ENCODE results near the gene OR7G3.
A peak's percentile ranks its signal among the peaks of the same experiment; 100 is the strongest.

OR7G3 gene

GRCh38 chr19:9146882-9147281, 20.1 kb upstream of the OR7G3 start:
- no peak overlapping the region for H3K9ac ChIP-seq (ENCODE audit: low read length)
- H3K27ac ChIP-seq (ENCODE audit: low read depth, low read length): no peak overlapping the region
- no peaks in the 10 kb centered on the region for H3K36me3 ChIP-seq (ENCODE audit: control insufficient read depth, insufficient read depth, low read length)
- no peaks in the 10 kb centered on the region for H3K27me3 ChIP-seq (ENCODE audit: control insufficient read depth, insufficient read depth, low read length)
- H3K4me1 ChIP-seq (ENCODE audit: control insufficient read depth, insufficient read depth, low read length): no peaks in the 10 kb centered on the region
- no peak overlapping the region for H3K4me3 ChIP-seq (ENCODE audit: low read length)

- Histone ChIP-seq H3K36me3 (ENCODE audit: control insufficient read depth, insufficient read depth, low read length) (no peaks in the 10 kb centered on the region), H3K4me3 (ENCODE audit: low read length) (no peak overlapping the region), H3K4me1 (ENCODE audit: control insufficient read depth, insufficient read depth, low read length) (peaks cover 6% of the 10 kb centered on the region), H3K27ac (ENCODE audit: low read depth, low read length) (no peak overlapping the region), H3K9ac (ENCODE audit: low read length) (no peak overlapping the region), H3K27me3 (ENCODE audit: control insufficient read depth, insufficient read depth, low read length) (no peaks in the 10 kb centered on the region)
Measured at GRCh38 chr19:9144920-9145319, 18.2 kb upstream of the OR7G3 start.

- Histone ChIP-seq H3K9ac (ENCODE audit: low read length) (peak within 1 kb of the TSS; percentile 92), H3K27me3 (ENCODE audit: control insufficient read depth, insufficient read depth, low read length) (no peaks in the 10 kb centered on the region)
Measured at GRCh38 chr19:9140159-9140874, 13.6 kb upstream of the OR7G3 start, which contains the start of gene ZNF317. ZNF317 (plus strand) TSS chr19:9140397; CDS start chr19:9156017, 15,620 bp downstream.

GRCh38 chr19:9139609-9140158, 12.9 kb upstream of the OR7G3 start:
- Histone ChIP-seq H3K9ac (ENCODE audit: low read length) (peak overlapping the region; percentile 70), H3K4me1 (ENCODE audit: control insufficient read depth, insufficient read depth, low read length) (peaks cover 9% of the 10 kb centered on the region), H3K36me3 (ENCODE audit: control insufficient read depth, insufficient read depth, low read length) (no peaks in the 10 kb centered on the region), H3K4me3 (ENCODE audit: low read length) (peak overlapping the region; percentile 99), H3K27me3 (ENCODE audit: control insufficient read depth, insufficient read depth, low read length) (no peaks in the 10 kb centered on the region), H3K27ac (ENCODE audit: low read depth, low read length) (peak overlapping the region; percentile 93)

More at GRCh38 chr19:9140159-9140874, 13.6 kb upstream of the OR7G3 start, which contains the start of gene ZNF317:
- Histone ChIP-seq H3K27ac (ENCODE audit: low read depth, low read length) (peak within 1 kb of the TSS; percentile 93), H3K4me3 (ENCODE audit: low read length) (peak within 1 kb of the TSS; percentile 99), H3K4me1 (ENCODE audit: control insufficient read depth, insufficient read depth, low read length) (peaks cover 9% of the 10 kb centered on the region), H3K36me3 (ENCODE audit: control insufficient read depth, insufficient read depth, low read length) (no peaks in the 10 kb centered on the region)

- no peaks in the 10 kb centered on the region for H3K27me3 ChIP-seq (ENCODE audit: control insufficient read depth, insufficient read depth, low read length)
- H3K4me3 ChIP-seq (ENCODE audit: low read length): no peak overlapping the region
- H3K27ac ChIP-seq (ENCODE audit: low read depth, low read length): no peak overlapping the region
- no peaks in the 10 kb centered on the region for H3K36me3 ChIP-seq (ENCODE audit: control insufficient read depth, insufficient read depth, low read length)
- H3K9ac ChIP-seq (ENCODE audit: low read length): no peak overlapping the region
- H3K4me1 ChIP-seq (ENCODE audit: control insufficient read depth, insufficient read depth, low read length): no peaks in the 10 kb centered on the region
Measured at GRCh38 chr19:9132422-9132821, 5.7 kb upstream of the OR7G3 start.

- H3K4me1 ChIP-seq (ENCODE audit: control insufficient read depth, insufficient read depth, low read length): no peaks in the 10 kb centered on the region
- H3K36me3 ChIP-seq (ENCODE audit: control insufficient read depth, insufficient read depth, low read length): no peaks in the 10 kb centered on the region
- no peak overlapping the region for H3K4me3 ChIP-seq (ENCODE audit: low read length)
- no peak overlapping the region for H3K27ac ChIP-seq (ENCODE audit: low read depth, low read length)
- H3K27me3 ChIP-seq (ENCODE audit: control insufficient read depth, insufficient read depth, low read length): no peaks in the 10 kb centered on the region
- H3K9ac ChIP-seq (ENCODE audit: low read length): no peak overlapping the region
Measured at GRCh38 chr19:9130965-9131364, 4.2 kb upstream of the OR7G3 start.

- no peaks in the 10 kb centered on the region for H3K27me3 ChIP-seq (ENCODE audit: control insufficient read depth, insufficient read depth, low read length)
- no peaks in the 10 kb centered on the region for H3K4me1 ChIP-seq (ENCODE audit: control insufficient read depth, insufficient read depth, low read length)
- H3K9ac ChIP-seq (ENCODE audit: low read length): no peak overlapping the region
- no peak overlapping the region for H3K4me3 ChIP-seq (ENCODE audit: low read length)
- no peaks in the 10 kb centered on the region for H3K36me3 ChIP-seq (ENCODE audit: control insufficient read depth, insufficient read depth, low read length)
- H3K27ac ChIP-seq (ENCODE audit: low read depth, low read length): no peak overlapping the region
Measured at GRCh38 chr19:9128171-9128570, 1.4 kb upstream of the OR7G3 start.

- no peak overlapping the region for H3K27ac ChIP-seq (ENCODE audit: low read depth, low read length)
- no peaks in the 10 kb centered on the region for H3K36me3 ChIP-seq (ENCODE audit: control insufficient read depth, insufficient read depth, low read length)
- H3K27me3 ChIP-seq (ENCODE audit: control insufficient read depth, insufficient read depth, low read length): no peaks in the 10 kb centered on the region
- H3K4me1 ChIP-seq (ENCODE audit: control insufficient read depth, insufficient read depth, low read length): no peaks in the 10 kb centered on the region
- H3K9ac ChIP-seq (ENCODE audit: low read length): no peak overlapping the region
- no peak overlapping the region for H3K4me3 ChIP-seq (ENCODE audit: low read length)
Measured at GRCh38 chr19:9116547-9116946, 10.2 kb downstream of the OR7G3 start.

- no peaks in the 10 kb centered on the region for H3K4me1 ChIP-seq (ENCODE audit: control insufficient read depth, insufficient read depth, low read length)
- no peaks in the 10 kb centered on the region for H3K36me3 ChIP-seq (ENCODE audit: control insufficient read depth, insufficient read depth, low read length)
- H3K27me3 ChIP-seq (ENCODE audit: control insufficient read depth, insufficient read depth, low read length): no peaks in the 10 kb centered on the region
- no peak within 1 kb of the TSS for H3K9ac ChIP-seq (ENCODE audit: low read length)
- no peak within 1 kb of the TSS for H3K4me3 ChIP-seq (ENCODE audit: low read length)
- H3K27ac ChIP-seq (ENCODE audit: low read depth, low read length): no peak within 1 kb of the TSS
Measured at GRCh38 chr19:9115307-9115813, 11.4 kb downstream of the OR7G3 start, which contains the start of gene OR7G1. OR7G1 (minus strand) TSS chr19:9115763; CDS start chr19:9115763, 0 bp downstream.

GRCh38 chr19:9109959-9110358, 16.8 kb downstream of the OR7G3 start:
- Histone ChIP-seq H3K36me3 (ENCODE audit: control insufficient read depth, insufficient read depth, low read length) (no peaks in the 10 kb centered on the region), H3K4me1 (ENCODE audit: control insufficient read depth, insufficient read depth, low read length) (no peaks in the 10 kb centered on the region), H3K9ac (ENCODE audit: low read length) (no peak overlapping the region), H3K4me3 (ENCODE audit: low read length) (no peak overlapping the region), H3K27me3 (ENCODE audit: control insufficient read depth, insufficient read depth, low read length) (no peaks in the 10 kb centered on the region), H3K27ac (ENCODE audit: low read depth, low read length) (no peak overlapping the region)

GRCh38 chr19:9107375-9107774, 19.4 kb downstream of the OR7G3 start, which contains the start of gene OR7G2:
OR7G2 (minus strand) TSS chr19:9107475; CDS start chr19:9103243, 4,232 bp downstream.
- no peaks in the 10 kb centered on the region for H3K36me3 ChIP-seq (ENCODE audit: control insufficient read depth, insufficient read depth, low read length)
- H3K4me1 ChIP-seq (ENCODE audit: control insufficient read depth, insufficient read depth, low read length): no peaks in the 10 kb centered on the region
- H3K27ac ChIP-seq (ENCODE audit: low read depth, low read length): no peak within 1 kb of the TSS
- H3K4me3 ChIP-seq (ENCODE audit: low read length): no peak within 1 kb of the TSS
- H3K9ac ChIP-seq (ENCODE audit: low read length): no peak within 1 kb of the TSS
- H3K27me3 ChIP-seq (ENCODE audit: control insufficient read depth, insufficient read depth, low read length): no peaks in the 10 kb centered on the region

- Histone ChIP-seq H3K27ac (ENCODE audit: low read depth, low read length) (no peak within 1 kb of the TSS), H3K36me3 (ENCODE audit: control insufficient read depth, insufficient read depth, low read length) (no peaks in the 10 kb centered on the region), H3K4me1 (ENCODE audit: control insufficient read depth, insufficient read depth, low read length) (no peaks in the 10 kb centered on the region), H3K4me3 (ENCODE audit: low read length) (no peak within 1 kb of the TSS), H3K27me3 (ENCODE audit: control insufficient read depth, insufficient read depth, low read length) (no peaks in the 10 kb centered on the region), H3K9ac (ENCODE audit: low read length) (no peak within 1 kb of the TSS)
Measured at GRCh38 chr19:9086761-9087160, 40.0 kb downstream of the OR7G3 start, which contains the start of gene OR1M1. OR1M1 (plus strand) TSS chr19:9087061; CDS start chr19:9093245, 6,184 bp downstream.

Data from rectal smooth muscle tissue (tissue), 1 donor.